HG02840 (cell line): Measurements from ENCODE around the gene TENM3.

Experiments used
- ATAC-seq: cut with Tn5 transposase; IDR thresholded peaks from one replicate; pipeline ENCODE4 v1.9.1; 2021; ENCODE audit warnings: mild to moderate bottlenecking, moderate library complexity, moderate number of reproducible peaks; ENCODE audit not compliant: unreplicated experiment, low FRiP score

The TENM3 gene

GRCh38 chr4:182320580-182320979 is 77.4 kb downstream of the TENM3 start:
- no peak for ATAC-seq

GRCh38 chr4:182324282-182324681 is 81.1 kb downstream of the TENM3 start:
- no peak for ATAC-seq

GRCh38 chr4:182325397-182325796 is 82.2 kb downstream of the TENM3 start:
- ATAC-seq, result no peak

- ATAC-seq, result no peak
Observed at GRCh38 chr4:182325848-182326255, 82.7 kb downstream of the TENM3 start.

GRCh38 chr4:182328505-182328904 is 85.3 kb downstream of the TENM3 start:
- no peak for ATAC-seq

GRCh38 chr4:182337366-182337765 is 94.2 kb downstream of the TENM3 start:
- no peak for ATAC-seq

GRCh38 chr4:182338063-182338462 is 94.9 kb downstream of the TENM3 start:
- no peak for ATAC-seq

GRCh38 chr4:182338746-182339145 is 95.5 kb downstream of the TENM3 start:
- no peak for ATAC-seq

- ATAC-seq, result no peak
Observed at GRCh38 chr4:182339221-182339641, 96.0 kb downstream of the TENM3 start.

- no peak for ATAC-seq
Observed at GRCh38 chr4:182343453-182343852, 100.3 kb downstream of the TENM3 start.

GRCh38 chr4:182344968-182345367 is 101.8 kb downstream of the TENM3 start:
- ATAC-seq, result no peak

GRCh38 chr4:182346250-182346649 is 103.0 kb downstream of the TENM3 start:
- no peak for ATAC-seq

GRCh38 chr4:182346675-182347375 is 103.6 kb downstream of the TENM3 start:
- no peak for ATAC-seq

GRCh38 chr4:182348779-182349326 is 105.7 kb downstream of the TENM3 start:
- no peak for ATAC-seq

- no peak for ATAC-seq
Observed at GRCh38 chr4:182350041-182350440, 106.8 kb downstream of the TENM3 start.

GRCh38 chr4:182351485-182351884 is 108.3 kb downstream of the TENM3 start:
- no peak for ATAC-seq

- ATAC-seq, result no peak
Observed at GRCh38 chr4:182354106-182354505, 110.9 kb downstream of the TENM3 start.

GRCh38 chr4:182354867-182355266 is 111.7 kb downstream of the TENM3 start:
- no peak for ATAC-seq

- no peak for ATAC-seq
Observed at GRCh38 chr4:182367153-182367552, 124.0 kb downstream of the TENM3 start.

- no peak for ATAC-seq
Observed at GRCh38 chr4:182369211-182369610, 126.0 kb downstream of the TENM3 start.

GRCh38 chr4:182370491-182370890 is 127.3 kb downstream of the TENM3 start:
- ATAC-seq, result no peak

GRCh38 chr4:182380771-182381181 is 137.6 kb downstream of the TENM3 start:
- ATAC-seq, result no peak
